CD4-positive, alpha-beta T cell treated with Interleukin-17A for 1 hour (primary cell): ENCODE data around the gene PRKG1.
"Not testable (repeated sequence)": the region's sequence is repeated elsewhere in the genome, so short reads cannot be mapped to it uniquely, and the experiment has no call there.

Experiments
- DNase-seq: peaks from one replicate; pipeline ENCODE4 v3.0.0-alpha.2; 2020

Gene PRKG1

DNA sequence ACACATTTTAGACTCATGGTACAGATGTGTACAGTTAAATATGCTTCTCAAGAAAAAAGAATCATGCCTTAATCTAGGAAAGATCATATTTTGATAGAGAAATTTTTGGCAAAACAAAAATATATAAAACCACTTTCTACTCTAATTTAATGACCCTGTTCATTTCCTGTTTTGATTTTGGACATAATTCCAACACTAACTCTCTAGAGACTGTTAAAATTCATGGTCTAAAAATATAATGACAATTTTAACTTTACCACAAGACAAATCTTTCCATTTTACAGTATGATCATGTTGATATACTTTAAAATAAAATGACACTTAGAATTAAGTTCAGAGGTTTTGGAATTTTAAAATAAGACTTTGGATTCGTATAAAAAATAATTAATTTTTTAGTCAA is 45.2 kb downstream of the PRKG1 start:
- DNase-seq: no peak

DNA sequence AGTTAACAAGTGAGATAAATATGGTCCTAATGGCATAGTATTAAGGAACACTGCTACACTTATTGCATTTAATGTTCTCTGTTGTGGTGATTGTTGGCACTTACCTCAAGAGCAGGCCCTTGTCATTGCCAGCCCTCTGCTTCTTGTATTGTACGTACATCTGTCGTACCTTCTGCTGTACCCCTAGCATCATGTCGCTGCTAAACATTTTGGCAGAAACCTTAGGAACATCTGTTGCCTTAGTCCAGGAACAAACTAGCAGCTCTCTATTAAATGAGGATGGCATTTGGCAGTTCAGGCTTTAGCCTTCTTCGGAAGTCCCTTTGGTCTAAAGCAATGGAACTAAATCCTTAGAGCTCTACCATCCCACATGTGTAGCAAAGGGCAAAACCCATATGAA is 47.6 kb downstream of the PRKG1 start:
- no peak for DNase-seq

DNA sequence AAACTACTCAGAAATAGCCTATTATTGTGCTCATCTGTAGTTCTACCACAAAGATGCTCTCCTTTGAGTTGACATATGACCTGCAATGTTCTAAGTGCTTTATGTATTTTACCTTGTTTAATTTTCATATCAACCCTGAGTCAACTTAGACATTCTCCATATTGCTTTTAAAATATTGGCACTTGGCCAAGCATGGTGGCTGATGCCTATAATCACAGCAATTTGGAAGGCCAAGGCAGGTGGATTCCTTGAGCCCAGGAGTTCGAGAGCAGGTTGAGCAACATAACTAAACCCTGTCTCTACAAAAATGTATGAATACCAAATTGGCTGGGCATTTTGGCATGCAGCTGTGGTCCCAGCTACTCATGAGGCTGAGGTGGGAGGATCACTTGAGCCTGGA is 50.6 kb downstream of the PRKG1 start:
- no peak for DNase-seq

DNA sequence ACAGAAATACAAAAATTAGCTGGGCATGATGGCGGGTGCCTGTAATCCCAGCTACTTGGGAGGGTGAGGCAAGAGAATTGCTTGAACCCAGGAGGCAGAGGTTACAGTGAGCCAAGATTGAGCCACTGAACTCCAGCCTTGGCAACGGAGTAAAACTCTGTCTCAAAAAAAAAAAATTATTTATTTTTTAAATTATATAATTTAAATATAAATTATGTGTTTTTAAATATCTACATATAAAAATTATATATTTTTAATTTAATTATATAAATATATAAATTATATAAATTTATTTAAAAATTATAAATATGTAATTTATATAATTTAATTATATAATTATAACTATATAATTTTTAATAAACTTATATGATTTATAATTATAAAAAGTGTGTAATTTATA is 51.2 kb downstream of the PRKG1 start:
- DNase-seq: no peak

DNA sequence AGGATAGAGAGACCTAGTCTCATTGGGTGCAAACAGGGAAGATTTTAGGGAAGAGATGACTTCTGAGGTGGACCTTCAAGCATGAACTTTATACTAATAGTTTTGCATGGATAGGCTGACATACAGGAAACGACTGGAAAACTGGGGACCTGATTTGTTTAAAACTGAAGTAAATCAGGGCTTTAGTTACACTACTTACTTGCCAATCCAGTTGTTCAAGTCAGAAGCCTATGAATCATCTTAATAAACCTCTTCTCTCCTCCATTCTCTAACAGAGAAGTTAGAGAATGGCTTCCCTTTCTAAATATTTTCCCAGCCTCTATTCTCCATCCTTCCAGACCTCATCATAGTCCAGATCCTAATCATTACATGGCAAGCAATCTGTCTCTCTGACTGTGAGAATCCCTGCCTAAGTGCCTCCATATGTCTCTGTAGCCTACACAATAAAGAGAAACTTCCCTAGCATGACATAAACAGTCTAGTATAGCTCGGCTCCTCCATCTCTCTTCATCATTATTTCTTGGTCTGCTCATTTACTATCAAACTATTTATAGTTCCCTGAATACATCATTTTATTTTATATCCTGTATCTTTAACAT is 55.8 kb downstream of the PRKG1 start:
- DNase-seq: no peak

DNA sequence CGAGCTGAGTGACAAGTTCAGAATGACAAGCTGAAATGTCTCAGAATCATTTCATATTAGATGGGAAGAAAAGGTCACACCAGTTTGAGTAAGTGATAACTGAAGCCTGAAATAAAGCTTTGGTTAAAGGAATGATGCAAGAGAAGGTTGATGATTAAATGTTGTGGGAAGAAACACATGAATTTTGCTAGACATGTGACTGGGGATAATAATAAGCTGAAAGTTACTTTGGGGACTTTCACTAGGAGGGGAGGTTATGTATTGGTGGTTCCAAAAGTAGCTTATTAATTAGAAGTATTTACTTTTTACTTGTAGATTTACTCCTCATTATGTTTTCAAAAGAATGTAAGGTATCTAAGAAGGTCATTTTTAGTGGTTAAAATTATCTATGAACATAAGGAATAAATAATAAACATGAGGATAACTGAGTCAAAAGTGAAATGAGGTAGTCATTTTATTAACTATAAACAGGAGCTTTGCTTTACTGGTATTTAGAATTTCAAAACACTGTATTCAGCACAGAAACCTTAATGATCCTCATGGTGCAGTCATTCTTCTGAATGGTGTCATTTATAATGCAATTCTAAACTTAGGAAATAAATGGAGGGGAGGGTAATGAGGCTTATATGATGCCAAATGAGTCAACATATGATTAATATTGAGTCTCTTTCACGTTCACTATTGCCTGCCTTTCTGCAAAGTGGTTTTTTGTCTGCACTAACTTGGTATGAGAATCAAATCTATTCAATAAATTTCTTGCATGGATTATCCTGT is 63.7 kb downstream of the PRKG1 start:
- DNase-seq: no peak

DNA sequence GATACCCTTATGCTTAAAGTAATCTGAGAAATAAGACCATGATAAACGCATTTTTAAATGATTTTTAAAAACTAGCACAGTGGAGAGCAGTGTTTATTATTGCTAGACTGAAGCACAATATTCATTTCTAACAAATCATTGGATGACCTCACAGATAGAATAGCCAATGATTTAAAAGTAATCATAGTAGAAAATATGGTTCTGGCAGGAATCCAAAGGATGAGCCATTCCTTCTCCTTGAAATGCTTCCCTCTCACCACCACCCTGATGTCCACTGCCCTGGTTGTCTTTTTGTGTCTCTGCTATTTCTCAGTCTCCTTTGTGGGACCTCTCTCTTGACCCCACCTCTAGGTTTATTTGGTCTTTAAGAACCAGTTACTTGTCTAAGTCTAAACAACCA is 64.9 kb downstream of the PRKG1 start:
- no peak for DNase-seq

DNA sequence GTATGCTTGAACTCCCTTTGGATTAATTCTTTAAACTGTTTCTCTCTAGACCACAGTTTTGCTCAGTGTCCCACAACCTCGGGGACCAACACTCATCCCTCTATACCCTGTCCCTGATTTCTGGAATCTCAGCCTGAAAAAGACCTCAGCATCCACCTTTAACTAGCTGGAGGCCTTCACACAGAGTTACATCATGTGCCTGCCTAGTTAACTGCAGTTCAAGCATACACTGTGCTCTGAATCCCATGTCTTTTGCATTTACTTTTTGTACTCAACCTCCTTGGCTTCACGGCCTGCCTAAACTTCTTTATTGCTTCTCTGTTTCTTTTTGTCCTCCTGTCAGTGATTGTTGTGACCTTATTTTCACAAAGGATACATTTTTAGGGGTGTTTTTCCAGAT is 66.7 kb downstream of the PRKG1 start:
- no peak for DNase-seq

DNA sequence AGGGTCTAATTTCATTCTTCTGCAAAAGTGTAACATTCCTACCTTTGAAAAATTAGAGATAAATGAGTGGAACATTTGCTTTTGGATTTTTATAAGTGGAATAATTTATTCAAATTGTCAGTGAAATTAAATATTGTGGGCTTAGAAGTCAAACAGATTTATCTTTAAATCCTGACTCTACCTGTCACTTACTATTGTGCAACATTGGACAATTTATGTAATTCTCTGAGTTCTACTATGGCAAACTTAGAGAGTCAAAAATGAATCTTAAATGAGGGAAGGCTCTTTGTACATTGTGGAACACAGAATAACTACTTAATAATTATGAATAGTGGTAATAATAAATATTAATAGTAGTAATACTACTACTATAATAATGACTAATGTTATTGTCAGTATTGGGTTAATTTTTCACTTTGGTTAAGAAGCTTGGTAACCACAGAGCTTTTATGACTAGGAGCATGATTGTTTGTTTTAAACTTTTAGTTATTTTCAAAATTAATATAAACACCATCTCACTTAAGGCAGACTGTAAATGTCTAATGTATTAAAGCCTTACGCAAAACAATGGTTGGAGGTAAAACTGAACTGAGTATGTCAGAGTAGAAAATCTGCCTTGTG is 70.0 kb downstream of the PRKG1 start:
- DNase-seq: no peak

DNA sequence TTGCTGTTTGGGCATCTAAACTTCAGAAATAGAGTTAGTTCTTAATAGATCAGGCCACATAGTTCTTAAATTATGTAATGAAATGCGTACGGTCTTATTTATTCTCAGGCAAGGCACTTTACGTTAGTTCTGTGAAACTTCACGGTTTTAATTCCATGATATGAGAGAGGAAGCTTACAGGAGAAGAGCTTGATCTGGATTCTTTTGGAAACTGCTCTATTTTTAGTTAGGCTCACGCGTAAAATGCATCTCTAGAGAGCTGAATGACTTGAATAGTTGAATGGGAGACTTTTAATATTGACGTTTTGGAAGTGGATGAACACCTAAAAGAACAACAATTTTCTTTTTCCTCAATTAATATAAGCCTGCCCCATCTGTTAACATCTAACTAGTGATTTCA is 71.1 kb downstream of the PRKG1 start:
- no peak for DNase-seq

DNA sequence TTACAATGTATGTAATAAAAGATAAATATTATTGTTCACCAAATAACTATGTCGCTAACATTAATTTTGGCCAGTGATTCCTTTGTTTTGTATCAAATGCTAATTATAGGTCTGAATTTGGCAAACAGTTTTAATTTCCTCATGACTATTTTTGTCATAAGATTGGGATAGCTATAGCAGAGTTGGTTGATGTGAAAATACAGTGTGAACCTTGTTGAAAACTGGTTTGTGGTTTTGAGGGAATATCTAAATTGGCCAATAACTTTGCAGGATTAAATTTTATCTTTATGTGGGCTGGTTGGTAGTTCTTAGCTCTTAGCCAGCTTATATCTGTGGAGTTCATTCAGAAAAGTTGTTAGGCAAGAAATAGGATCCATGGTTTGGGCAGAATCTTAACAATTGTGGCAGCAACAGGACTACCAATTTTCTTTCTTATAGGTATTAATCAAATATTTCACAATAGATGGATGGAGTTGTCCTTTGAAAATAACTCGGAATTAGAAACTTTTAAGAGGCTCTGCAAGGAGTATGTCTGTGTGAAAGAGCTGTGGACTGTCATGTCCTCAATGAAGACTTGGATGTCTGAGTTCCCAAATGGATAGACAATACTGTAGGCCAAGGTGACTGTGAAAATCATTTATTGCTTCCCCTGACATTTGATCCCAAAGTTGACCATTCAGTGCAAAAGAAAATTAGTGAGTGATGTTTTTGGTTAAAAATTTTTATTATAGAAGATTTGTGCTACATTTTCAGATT is 73.5 kb downstream of the PRKG1 start:
- DNase-seq: no peak

DNA sequence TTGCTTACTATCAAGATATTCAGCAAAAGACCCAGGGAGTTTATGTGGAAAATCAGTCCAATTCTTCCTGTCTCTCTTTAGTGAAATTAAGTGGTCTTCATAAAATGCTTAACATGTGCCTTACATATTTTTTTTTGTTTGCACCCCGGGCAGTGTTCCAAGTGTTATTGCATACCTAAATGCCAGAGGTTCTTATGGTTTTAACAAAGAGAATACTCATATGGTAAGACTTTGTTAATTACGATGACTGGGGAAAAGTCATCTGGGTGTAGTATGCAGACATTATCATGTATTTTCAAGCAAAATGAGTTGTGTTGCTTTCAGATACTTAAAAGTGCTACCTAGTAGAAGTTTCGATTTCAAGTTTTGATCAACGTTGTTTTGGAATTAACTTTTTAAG is 82.6 kb downstream of the PRKG1 start:
- DNase-seq: no peak

DNA sequence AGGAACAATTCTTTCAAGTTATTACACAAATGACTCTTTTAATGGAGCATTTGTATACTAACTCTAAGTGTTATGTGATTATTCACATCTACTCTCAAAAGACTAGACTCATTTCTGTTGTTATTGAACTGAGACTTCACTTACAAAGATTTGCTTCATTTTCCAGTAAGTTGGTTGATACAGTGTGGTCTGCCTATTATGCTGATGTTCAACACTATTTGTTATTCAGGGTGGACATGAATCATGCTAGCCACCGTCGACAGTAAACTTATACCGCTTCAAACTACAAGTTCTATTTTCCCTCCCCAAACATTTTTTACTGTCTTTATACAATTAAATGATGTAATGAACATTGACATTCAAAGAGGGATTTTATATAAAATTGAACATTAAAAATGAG is 84.5 kb downstream of the PRKG1 start:
- DNase-seq: no peak

DNA sequence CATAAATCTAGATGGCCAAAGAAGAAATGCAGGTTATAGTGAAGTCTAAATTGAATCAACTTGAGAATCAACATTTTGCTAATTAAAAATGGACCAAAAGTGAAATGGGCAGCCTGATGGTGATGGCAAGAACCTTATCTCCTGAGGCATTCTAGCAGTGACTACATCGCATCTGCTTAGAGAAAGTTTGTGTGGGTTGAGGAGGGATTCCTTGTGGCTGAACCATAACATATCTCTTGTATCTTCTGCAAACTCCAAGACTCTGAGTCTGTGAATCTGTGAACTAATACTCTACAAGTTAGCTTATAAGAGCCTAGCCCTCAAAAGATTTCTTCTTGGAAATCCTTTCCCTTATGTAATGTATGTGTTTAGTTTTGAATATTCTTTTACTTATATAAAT is 85.6 kb downstream of the PRKG1 start:
- DNase-seq: no peak

DNA sequence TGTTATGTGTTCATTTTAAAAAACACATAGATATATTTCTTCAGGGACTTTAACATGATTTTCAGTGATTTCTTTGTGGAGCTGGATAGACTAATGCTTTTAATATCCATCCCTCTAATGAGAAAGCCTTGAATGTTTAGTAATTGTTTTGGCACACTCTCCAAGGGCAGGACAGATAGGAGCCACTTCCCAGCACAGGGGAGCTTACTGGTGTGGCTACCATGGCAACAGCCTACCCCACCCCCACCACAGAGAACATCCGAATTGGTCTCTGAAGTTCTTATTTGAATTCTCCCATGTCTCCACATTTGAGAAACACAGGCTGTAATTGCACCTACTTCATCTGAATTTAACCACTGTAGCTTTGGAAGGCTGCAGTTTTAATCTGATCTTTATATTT is 87.7 kb downstream of the PRKG1 start:
- DNase-seq: no peak

DNA sequence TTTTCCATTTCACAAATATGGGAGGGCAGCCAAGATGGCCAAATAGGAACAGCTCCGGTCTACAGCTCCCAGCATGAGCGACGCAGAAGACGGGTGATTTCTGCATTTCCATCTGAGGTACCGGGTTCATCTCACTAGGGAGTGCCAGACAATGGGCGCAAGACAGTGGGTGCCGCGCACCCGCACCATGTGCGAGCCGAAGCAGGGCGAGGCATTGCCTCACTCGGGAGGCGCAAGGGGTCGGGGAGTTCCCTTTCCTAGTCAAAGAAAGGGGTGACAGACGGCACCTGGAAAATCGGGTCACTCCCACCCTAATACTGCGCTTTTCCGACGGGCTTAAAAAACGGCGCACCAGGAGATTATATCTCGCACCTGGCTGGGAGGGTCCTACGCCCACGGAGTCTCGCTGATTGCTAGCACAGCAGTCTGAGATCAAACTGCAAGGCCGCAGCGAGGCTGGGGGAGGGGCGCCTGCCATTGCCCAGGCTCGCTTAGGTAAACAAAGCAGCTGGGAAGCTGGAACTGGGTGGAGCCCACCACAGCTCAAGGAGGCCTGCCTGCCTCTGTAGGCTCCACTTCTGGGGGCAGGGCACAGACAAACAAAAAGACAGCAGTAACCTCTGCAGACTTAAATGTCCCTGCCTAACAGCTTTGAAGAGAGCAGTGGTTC is 89.2 kb downstream of the PRKG1 start:
- DNase-seq: not testable (repeated sequence)

DNA sequence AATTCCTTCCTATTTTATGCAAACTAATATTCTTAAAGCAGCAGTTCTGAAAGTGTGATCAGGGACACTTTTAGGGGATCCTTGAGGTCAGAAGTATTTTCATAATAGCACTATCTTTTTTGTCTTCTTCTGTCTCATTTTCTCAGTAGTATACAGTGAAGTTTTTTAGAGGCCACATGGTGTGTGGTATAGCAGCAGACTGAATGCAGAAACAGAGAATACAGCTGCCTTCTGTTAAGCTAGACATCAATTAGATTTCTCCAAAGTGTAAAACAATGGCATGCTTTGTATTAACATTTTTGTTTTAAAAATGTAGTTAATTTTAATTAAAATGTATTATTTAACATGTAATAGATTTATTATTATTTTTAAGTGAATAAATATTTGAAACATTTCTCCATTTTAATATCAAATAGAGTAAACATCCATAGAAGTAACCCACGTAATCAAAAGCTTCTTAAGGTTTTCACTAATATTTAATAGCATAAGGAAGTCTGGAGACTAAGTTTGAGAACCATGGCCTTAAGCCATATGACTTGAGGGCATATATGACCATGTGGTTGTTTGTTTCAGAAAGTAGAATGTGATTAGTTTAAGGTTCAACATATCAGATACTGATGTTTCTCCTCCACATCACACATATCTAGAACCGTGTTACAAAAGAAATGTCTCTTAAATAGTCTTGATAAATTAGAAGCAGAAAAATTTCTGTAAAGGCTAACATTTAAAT is 94.0 kb downstream of the PRKG1 start:
- DNase-seq: no peak

DNA sequence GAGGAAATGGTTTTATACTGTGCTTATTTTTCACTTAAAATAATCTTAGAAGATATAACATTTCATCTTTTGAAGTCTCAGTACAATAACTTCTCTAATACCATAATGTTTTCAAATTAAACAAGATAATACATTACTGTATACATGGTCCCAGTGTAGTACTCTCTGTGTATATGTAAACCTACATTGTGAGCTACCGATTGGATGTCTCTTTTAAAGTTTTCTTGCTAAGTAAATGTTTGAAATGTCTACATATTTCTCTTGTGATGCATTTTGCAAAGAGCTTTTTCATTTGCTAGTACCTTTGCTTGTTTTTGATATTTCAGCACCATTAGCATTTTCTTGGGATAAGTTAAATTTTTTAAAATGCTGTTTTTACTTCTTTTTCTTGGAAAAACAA is 94.8 kb downstream of the PRKG1 start:
- DNase-seq: no peak

DNA sequence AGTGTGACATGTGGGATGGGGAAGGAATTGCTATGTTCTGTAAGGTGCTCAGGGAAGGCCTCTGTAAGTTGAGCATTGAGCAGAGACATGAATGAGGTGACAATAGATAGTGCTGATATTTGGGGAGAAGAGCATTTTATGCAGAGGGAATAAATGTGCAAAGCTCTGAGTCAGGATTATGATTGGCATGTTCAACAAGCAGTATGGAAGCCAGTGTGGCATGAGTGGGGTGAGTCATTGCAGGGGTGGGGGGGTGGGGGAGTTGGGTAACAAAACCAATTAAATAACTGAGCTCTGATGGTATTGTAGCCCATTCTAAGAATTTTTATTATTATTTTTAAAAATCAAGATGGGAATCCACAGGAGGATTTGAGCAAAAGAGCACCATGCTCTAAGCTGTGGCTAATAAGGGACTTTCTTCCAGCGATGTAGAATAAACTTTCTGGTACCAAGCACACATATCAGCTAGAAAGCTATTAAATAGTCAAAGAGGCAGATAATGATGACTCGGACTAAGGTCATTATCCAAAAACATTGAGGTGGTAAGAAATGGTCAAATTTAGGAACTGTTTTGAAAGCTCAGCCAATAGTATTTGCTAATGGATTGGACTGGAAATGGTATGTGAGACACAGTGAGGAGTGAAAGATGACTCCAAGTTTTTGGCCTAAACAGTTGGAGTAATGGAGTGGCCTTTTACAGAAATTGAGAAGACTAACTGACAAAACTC is 96.4 kb downstream of the PRKG1 start:
- DNase-seq: no peak

DNA sequence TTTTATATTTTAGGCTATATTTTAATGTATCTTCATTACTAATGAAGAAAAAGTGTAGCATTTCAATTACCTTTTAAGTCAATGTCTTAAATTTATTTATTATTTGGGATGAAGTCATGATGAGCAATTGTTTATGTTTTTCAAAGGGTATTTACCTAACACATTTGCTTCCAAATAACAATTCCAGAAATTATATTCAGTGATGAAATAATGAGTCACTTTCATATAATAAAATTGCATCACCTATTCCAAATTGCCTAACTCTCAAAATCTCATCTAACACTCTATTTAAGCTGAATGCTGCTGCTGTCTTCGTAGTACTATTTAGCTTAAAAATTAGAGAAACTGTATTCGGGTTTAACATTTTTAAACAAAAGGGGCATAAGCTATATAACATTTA is 97.7 kb downstream of the PRKG1 start:
- no peak for DNase-seq

DNA sequence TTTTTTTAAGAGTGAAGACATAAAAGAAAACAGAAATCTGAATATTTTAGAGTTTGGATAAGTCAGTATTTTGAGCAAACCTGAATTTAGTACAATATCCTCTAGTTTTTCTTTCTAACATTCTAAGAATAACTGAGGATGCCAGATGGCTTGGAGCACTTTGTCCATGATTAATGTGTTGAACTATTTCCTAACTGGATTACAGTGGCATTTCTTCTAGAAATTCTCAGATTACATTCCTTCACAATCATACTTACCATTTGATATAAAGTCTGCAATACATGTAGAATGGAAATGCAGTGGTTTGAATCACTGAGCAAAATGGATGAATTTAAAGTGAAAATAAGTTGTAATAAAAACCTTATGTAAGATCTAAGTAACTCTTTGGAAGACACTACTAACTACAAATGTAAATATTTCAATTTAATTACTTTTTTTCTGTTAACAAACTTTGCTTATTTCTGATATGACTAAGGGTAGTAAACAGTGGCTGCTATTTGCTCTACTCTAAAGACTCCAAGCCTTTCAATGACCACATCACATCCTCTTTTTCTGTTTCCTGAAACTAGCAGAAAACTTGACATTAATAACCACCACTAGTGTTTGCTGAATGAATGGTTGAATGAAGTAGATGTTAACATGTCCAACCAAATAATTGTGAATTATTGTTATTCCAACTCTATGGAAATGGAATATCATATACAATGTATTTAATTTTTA is 102.8 kb downstream of the PRKG1 start:
- DNase-seq: no peak
